Astrocyte (in vitro differentiated cells and primary cell): ENCODE measurements around the gene MOGAT3. TPM values are rescaled to one million over a fixed set of nuclear protein-coding genes. Genes with fewer than 3 reads are reported as not detected.

ENCODE experiments used
- DNase-seq: peaks from one replicate; pipeline ENCODE4 v3.0.0-alpha.2; 2010; ENCODE audit warnings: low read depth
- FAIRE-seq: peaks from 2 replicates; lab custom pipeline; 2011; peaks lifted over from hg19 to GRCh38; lab: Jason Lieb, UNC
- H2AFZ ChIP-seq: 2 replicates; pipeline ENCODE4 v1.6.0; 2012; ENCODE audit warnings: low read depth, low read length, inconsistent platforms
- H3K27ac ChIP-seq: 2 replicates; pipeline ENCODE4 v1.5.1; 2011; ENCODE audit warnings: low read depth, low read length, inconsistent platforms
- H3K27me3 ChIP-seq: 2 replicates; pipeline ENCODE4 v1.6.0; 2011; ENCODE audit warnings: low read length, inconsistent platforms; ENCODE audit not compliant: insufficient read depth
- H3K36me3 ChIP-seq: 2 replicates; pipeline ENCODE4 v1.5.1; 2011; ENCODE audit warnings: low read length, inconsistent platforms; ENCODE audit not compliant: insufficient read depth
- H3K4me1 ChIP-seq: 2 replicates; pipeline ENCODE4 v1.5.1; 2011; ENCODE audit warnings: low read length, inconsistent platforms; ENCODE audit not compliant: insufficient read depth
- H3K4me2 ChIP-seq: 2 replicates; pipeline ENCODE4 v1.6.0; 2012; ENCODE audit warnings: low read length, inconsistent platforms
- H3K4me3 ChIP-seq: 2 replicates; pipeline ENCODE4 v1.5.1; 2011; ENCODE audit warnings: low read depth, mild to moderate bottlenecking, low read length, inconsistent platforms; ENCODE audit not compliant: insufficient read depth
- H3K79me2 ChIP-seq: 2 replicates; pipeline ENCODE4 v1.6.0; 2012; ENCODE audit warnings: mild to moderate bottlenecking, low read length, inconsistent platforms; ENCODE audit not compliant: insufficient read depth
- H3K9ac ChIP-seq: 2 replicates; pipeline ENCODE4 v1.6.0; 2012; ENCODE audit warnings: mild to moderate bottlenecking, low read length, inconsistent platforms
- H3K9me3 ChIP-seq: 2 replicates; pipeline ENCODE4 v1.5.1; 2012; ENCODE audit warnings: low read depth, mild to moderate bottlenecking, low read length, inconsistent platforms; ENCODE audit not compliant: insufficient read depth
- H4K20me1 ChIP-seq: 2 replicates; pipeline ENCODE4 v1.6.0; 2012; ENCODE audit warnings: low read length, inconsistent platforms; ENCODE audit not compliant: insufficient read depth
- H3K27ac Mint-ChIP-seq: one replicate; pipeline ENCODE4 v1.8.0; 2021; ENCODE audit warnings: mild to moderate bottlenecking, mixed read lengths; ENCODE audit not compliant: unreplicated experiment
- H3K27me3 Mint-ChIP-seq: one replicate; pipeline ENCODE4 v1.8.0; 2021; ENCODE audit warnings: low read depth, mixed read lengths; ENCODE audit not compliant: unreplicated experiment
- H3K36me3 Mint-ChIP-seq: one replicate; pipeline ENCODE4 v1.8.0; 2021; ENCODE audit warnings: low read depth, mixed read lengths; ENCODE audit not compliant: unreplicated experiment
- H3K4me1 Mint-ChIP-seq: one replicate; pipeline ENCODE4 v1.8.0; 2021; ENCODE audit warnings: low read depth, mixed read lengths; ENCODE audit not compliant: unreplicated experiment
- H3K4me3 Mint-ChIP-seq: one replicate; pipeline ENCODE4 v1.8.0; 2021; ENCODE audit warnings: mild to moderate bottlenecking, moderate library complexity, mixed read lengths; ENCODE audit not compliant: unreplicated experiment
- H3K9me3 Mint-ChIP-seq: one replicate; pipeline ENCODE4 v1.8.0; 2021; ENCODE audit warnings: mild to moderate bottlenecking, mixed read lengths; ENCODE audit not compliant: unreplicated experiment
- EZH2 ChIP-seq: IDR thresholded peaks from 2 replicates; pipeline ENCODE4 v1.6.1; 2012; ENCODE audit warnings: mild to moderate bottlenecking, low read length, inconsistent platforms; ENCODE audit not compliant: insufficient read depth
- total RNA-seq: library from RNA; stranded (reverse); gene quantifications from 2 replicates; pipeline ENCODE4 v1.2.1, GENCODE V29; 2021
- TF ChIP-seq, protein P1 (sequence below): IDR thresholded peaks from 2 replicates; pipeline ENCODE4 v1.5.1; 2011; ENCODE audit warnings: low read depth, mild to moderate bottlenecking, inconsistent platforms, low read length, moderate library complexity; ENCODE audit not compliant: insufficient read depth

The MOGAT3 gene
- total RNA-seq, 1 donor from 2014 or later, result not detected

DNA sequence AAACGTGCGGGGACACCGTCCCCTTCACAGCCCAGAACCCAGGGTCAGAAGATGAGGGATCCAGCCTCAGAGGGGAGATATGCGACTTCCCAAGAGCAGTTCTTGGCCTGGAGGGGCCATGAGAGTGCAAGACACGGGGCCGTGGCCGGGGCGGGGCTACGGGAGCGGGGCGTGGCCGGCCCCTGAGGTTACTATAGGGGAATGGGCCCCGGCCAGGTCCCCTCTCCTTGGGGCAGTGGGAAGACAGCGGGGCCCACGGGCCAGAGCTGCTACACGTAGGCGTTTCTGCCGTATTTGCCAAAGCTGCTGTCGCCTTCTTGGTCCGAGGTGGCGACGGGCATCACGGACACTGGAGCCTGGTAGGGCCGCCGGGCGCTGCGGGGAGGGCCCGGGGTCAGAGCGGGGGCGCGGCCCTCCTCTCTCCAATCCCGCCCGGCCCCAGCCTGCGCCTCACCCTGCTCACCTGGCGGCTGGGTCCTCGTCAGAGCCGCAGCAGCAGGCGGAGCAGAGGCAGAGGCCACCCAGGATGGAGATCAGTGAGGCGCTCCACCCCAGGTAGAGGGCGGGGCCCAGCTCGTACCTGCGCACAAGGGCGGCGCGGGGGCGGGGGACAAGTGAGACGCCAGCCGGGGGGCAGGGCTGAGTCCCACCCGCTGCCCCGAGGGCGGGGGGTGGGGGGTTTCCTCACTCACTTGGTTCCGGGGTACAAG lies 31.5 kb upstream of the MOGAT3 start:
- FAIRE-seq, result no peak
- no peak overlapping the region for H3K4me3 Mint-ChIP-seq

DNA sequence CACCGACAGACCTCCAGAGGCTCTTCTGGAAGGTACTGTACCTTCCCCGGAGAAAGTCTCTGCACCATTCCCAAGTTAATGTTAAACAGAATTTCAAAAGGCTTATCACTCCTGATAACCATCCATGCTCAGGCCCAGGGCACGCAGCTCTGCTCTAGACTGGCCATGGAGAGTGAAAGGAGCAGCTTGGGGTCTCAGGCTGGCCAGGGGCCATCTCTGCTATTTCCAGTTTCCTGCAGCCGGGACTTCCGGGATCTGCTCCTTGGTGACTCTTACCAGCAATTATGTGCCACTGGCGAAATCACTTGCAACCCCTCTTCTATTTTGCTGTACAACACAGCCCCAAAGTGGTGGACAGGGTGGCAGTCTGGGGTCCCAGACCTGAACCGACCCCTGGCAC lies 30.8 kb upstream of the MOGAT3 start:
- Histone ChIP-seq H3K4me3 (no peak overlapping the region), H3K9me3 (no peaks in the 10 kb centered on the region), H3K79me2 (no peaks in the 10 kb centered on the region), H3K4me2 (peak overlapping the region; percentile 62), H3K27ac (no peak overlapping the region), H3K4me1 (peaks cover 9% of the 10 kb centered on the region), H3K27me3 (no peaks in the 10 kb centered on the region), H2AFZ (no peak overlapping the region), H3K36me3 (peaks cover 4% of the 10 kb centered on the region), H3K9ac (no peak overlapping the region), H4K20me1 (peaks cover 25% of the 10 kb centered on the region)
- no peaks in the 10 kb centered on the region for H3K27me3 Mint-ChIP-seq
- peak overlapping the region; percentile 27 for H3K4me3 Mint-ChIP-seq
- peak overlapping the region; percentile 8 for H3K27ac Mint-ChIP-seq
- peaks cover 2% of the 10 kb centered on the region for H3K4me1 Mint-ChIP-seq
- TF ChIP-seq, protein P1, sequence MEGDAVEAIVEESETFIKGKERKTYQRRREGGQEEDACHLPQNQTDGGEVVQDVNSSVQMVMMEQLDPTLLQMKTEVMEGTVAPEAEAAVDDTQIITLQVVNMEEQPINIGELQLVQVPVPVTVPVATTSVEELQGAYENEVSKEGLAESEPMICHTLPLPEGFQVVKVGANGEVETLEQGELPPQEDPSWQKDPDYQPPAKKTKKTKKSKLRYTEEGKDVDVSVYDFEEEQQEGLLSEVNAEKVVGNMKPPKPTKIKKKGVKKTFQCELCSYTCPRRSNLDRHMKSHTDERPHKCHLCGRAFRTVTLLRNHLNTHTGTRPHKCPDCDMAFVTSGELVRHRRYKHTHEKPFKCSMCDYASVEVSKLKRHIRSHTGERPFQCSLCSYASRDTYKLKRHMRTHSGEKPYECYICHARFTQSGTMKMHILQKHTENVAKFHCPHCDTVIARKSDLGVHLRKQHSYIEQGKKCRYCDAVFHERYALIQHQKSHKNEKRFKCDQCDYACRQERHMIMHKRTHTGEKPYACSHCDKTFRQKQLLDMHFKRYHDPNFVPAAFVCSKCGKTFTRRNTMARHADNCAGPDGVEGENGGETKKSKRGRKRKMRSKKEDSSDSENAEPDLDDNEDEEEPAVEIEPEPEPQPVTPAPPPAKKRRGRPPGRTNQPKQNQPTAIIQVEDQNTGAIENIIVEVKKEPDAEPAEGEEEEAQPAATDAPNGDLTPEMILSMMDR, result no peak
- TF ChIP-seq EZH2, result no peak
- no peaks in the 10 kb centered on the region for H3K9me3 Mint-ChIP-seq
- DNase-seq (no peak), FAIRE-seq (no peak)
- H3K36me3 Mint-ChIP-seq, result peaks cover 16% of the 10 kb centered on the region

More for the DNA sequence above, 31.5 kb upstream of the MOGAT3 start:
- peaks cover 4% of the 10 kb centered on the region for H3K36me3 ChIP-seq
- H4K20me1 ChIP-seq, result peaks cover 29% of the 10 kb centered on the region
- Mint-ChIP-seq H3K27ac (peak overlapping the region; percentile 8), H3K27me3 (no peaks in the 10 kb centered on the region), H3K9me3 (no peaks in the 10 kb centered on the region), H3K36me3 (peaks cover 15% of the 10 kb centered on the region), H3K4me1 (peaks cover 2% of the 10 kb centered on the region)
- no peak overlapping the region for H3K27ac ChIP-seq
- H3K4me2 ChIP-seq, result peak overlapping the region; percentile 62
- no peak overlapping the region for H3K9ac ChIP-seq
- peaks cover 9% of the 10 kb centered on the region for H3K4me1 ChIP-seq
- no peak overlapping the region for H3K4me3 ChIP-seq
- no peaks in the 10 kb centered on the region for H3K79me2 ChIP-seq
- no peak overlapping the region for H2AFZ ChIP-seq
- H3K27me3 ChIP-seq, result no peaks in the 10 kb centered on the region
- no peak for DNase-seq
- TF ChIP-seq, protein P1, result no peak
- no peak for TF ChIP-seq EZH2
- H3K9me3 ChIP-seq, result no peaks in the 10 kb centered on the region

DNA sequence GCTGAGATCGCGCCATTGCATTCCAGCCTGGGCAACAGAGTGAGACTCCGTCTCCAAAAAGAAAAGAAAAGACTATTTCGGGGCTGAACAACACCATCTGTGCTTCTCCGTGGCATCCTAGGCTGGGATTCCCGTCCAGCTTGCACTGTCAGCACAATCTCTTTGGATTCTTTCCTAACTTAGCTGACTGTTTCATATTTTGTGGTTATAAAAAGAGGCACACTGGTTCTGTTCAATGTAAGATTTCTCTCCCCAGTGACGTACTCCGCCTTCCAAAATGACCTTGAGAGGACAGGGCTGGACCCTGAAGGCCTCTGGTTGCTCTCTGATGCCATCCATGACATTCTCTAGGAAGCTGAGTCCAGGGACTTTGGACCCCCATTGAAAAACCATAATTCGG lies 25.9 kb upstream of the MOGAT3 start:
- peaks cover 16% of the 10 kb centered on the region for H3K36me3 ChIP-seq
- no peaks in the 10 kb centered on the region for H3K9me3 ChIP-seq
- no peak overlapping the region for H3K4me3 Mint-ChIP-seq
- H3K27ac ChIP-seq, result no peak overlapping the region
- H2AFZ ChIP-seq, result no peak overlapping the region
- no peak overlapping the region for H3K9ac ChIP-seq
- H3K79me2 ChIP-seq, result peaks cover 11% of the 10 kb centered on the region
- FAIRE-seq (no peak), DNase-seq (no peak)
- no peak overlapping the region for H3K4me3 ChIP-seq
- TF ChIP-seq, protein P1, result no peak
- no peak for TF ChIP-seq EZH2
- H3K4me1 ChIP-seq, result peaks cover 2% of the 10 kb centered on the region
- no peaks in the 10 kb centered on the region for H3K27me3 Mint-ChIP-seq
- peaks cover 25% of the 10 kb centered on the region for H3K36me3 Mint-ChIP-seq
- H3K4me1 Mint-ChIP-seq, result peaks cover 2% of the 10 kb centered on the region
- H3K4me2 ChIP-seq, result no peak overlapping the region
- H4K20me1 ChIP-seq, result peaks cover 34% of the 10 kb centered on the region
- H3K9me3 Mint-ChIP-seq, result no peaks in the 10 kb centered on the region
- H3K27me3 ChIP-seq, result no peaks in the 10 kb centered on the region
- no peak overlapping the region for H3K27ac Mint-ChIP-seq
